H1 (cell line): ENCODE results near the gene HIC1. TPM values are rescaled to one million over a fixed set of nuclear protein-coding genes. Genes with fewer than 3 reads are reported as not detected.

Experiments
- BRCA1 ChIP-seq: IDR thresholded peaks from 2 replicates; pipeline ENCODE4 v1.6.1; 2012; ENCODE audit warnings: low read depth, low read length, improper control_type of control experiment
- KDM1A ChIP-seq: fragments of 200-600, 300-600 bp; sonication (generic); IDR thresholded peaks from 2 replicates; pipeline ENCODE4 v1.7.1; 2016; ENCODE audit warnings: mild to moderate bottlenecking, low read length, borderline replicate concordance
- SAP30 ChIP-seq: fragments of 300-600 bp; sonication (generic); IDR thresholded peaks from 2 replicates; pipeline ENCODE4 v1.7.1; 2012; ENCODE audit warnings: low read length, moderate library complexity, mild to moderate bottlenecking, inconsistent platforms; ENCODE audit not compliant: insufficient read depth, insufficient replicate concordance
- polyA plus RNA-seq, 7 experiments: library from polyadenylated mRNA; depleted of rRNA in 3 of 7; stranded (reverse) in 5 of 7; unstranded in 2 of 7; fragments of >200 nt in 5 of 7; fragments of 200-250 nt in 2 of 7; gene quantifications; 1 replicate in 5 of 7; 2 replicates in 1 of 7; 4 replicates in 1 of 7; pipeline versions ENCODE4 v1.2.1 to v1.2.3, GENCODE V29; 2011 to 2013; ENCODE audit warnings: missing spikeins in 2 of 7, mixed read lengths in 2 of 7
- total RNA-seq: library from RNA; stranded (reverse); fragmentation: NEBNext Ultra II Directional; extraction: Animal tissue kit (Norgen Biotek cat#: 25700); gene quantifications from 2 replicates; pipeline ENCODE4 v1.2.1, GENCODE V29; 2021

HIC1 gene
- total and polyA plus RNA-seq, 2 of the 8 experiments (the other 6 are each of a cell fraction or from before 2014, with no cell fraction given): 0.06 to 0.09 TPM

DNA sequence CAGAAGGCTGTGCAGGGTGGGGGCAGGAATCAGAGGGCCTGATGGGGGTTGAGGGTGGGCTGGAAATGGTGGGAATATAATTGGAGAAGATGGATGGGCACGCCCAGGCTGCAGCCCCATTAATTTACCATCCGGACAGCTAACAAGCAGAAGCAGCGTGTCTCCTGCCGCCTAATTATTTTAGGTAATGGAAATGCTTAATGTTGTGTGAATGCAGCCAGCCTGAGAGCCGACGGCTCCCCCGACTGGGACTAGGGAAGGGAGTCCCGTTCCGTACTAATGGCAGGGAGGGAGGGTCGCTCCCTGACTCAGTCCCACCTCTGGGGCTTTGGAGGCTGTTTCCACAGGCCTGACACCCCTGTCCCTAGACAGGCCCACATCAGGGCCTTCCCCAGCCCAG, 17.7 kb upstream of the HIC1 start (continued):
- no peak for TF ChIP-seq SAP30
- TF ChIP-seq KDM1A: no peak
- TF ChIP-seq BRCA1: no peak
- TF ChIP-seq, all 59 proteins: peak for 0
